HG03045 (cell line): ENCODE data around the gene RBBP4.

Experiments used
- ATAC-seq: cut with Tn5 transposase; IDR thresholded peaks from one replicate; pipeline ENCODE4 v1.9.1; 2021; ENCODE audit warnings: mild to moderate bottlenecking, moderate library complexity; ENCODE audit not compliant: unreplicated experiment

The RBBP4 gene

DNA sequence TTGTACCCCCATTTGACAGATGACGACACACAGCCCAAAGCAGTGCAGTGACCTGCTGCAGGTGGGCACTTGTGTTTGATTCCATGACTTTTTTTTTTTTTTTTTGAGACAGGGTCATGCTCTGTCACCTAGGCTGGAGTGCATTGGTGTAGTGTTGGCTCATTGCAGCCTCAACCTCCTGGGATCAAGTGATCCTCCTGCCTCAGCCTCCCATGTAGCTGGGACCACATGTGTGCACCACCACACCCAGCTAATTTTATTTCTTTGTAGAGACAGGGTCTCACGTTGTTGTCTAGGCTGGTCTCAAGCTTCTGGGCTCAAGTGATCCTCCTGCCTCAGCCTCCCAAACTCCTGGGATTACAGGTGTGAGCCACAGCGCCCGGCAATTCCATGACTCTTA, 66.5 kb downstream of the RBBP4 start:
- no peak for ATAC-seq

DNA sequence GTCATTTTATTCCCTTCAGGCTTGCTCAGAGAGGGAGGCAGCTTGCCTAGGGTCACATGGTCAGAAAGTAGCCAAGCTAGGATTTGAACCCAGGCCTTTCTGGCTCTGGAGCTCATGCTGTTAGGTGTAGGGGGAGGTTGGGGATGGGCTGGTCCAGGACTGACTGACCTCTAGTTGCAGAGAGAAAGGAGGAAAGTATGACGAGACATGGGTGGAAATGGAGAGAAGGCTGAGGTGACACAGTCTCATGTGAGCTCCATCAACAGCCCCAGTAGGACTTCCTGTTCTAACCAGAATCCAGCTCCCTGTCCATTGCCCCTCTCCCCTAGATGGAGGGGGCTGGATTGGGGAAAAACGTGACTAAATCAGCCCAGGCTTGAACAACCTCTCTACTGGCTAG, 67.0 kb downstream of the RBBP4 start:
- no peak for ATAC-seq

DNA sequence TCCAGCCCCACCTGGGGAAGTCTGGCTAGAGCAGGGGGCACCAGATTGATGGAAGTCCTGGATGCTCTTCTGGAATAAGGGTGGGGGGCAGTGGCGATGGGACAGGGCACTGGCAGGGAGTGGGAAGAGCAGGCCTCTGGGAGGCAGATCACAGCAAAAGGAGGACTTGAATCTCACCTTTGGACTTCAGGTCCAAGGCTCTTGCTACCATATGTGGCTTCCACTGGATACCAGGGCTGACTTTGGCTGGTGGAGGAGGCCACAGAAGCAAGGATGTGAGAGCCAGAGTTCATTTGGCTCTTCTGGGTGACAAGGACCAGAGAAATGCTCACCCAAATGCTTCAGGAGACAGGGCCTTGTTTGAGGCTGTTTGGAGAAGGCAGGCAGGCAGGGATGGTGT, 67.5 kb downstream of the RBBP4 start:
- no peak for ATAC-seq

DNA sequence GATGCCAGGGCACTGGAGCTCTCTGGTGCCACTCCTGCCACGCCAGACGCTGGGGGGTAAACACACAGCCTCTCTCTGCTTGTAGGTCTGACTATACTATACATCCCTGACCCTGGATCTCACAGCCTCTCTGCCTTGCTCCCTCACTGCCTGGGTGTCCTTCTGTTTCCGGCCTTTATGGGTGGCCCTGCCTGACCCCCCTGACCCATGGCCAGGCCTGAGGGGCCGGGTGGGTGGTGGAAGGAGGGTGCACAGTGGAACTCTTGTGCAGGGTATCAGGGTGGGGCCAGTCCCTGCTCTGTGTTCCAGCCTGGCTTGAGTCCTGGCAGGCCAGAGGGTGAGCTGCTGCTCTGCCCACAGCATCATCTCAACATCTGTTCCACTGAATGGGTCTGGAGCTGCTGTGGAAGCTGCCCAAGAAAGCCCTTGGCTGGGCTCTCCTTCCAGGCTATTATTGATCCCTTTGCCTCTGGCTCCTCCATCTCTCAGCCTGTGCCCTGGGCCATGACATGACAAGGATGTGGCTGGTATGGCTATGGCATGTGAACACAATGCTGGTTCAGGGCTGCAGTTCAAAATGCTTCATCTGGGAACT, 68.8 kb downstream of the RBBP4 start:
- no peak for ATAC-seq

DNA sequence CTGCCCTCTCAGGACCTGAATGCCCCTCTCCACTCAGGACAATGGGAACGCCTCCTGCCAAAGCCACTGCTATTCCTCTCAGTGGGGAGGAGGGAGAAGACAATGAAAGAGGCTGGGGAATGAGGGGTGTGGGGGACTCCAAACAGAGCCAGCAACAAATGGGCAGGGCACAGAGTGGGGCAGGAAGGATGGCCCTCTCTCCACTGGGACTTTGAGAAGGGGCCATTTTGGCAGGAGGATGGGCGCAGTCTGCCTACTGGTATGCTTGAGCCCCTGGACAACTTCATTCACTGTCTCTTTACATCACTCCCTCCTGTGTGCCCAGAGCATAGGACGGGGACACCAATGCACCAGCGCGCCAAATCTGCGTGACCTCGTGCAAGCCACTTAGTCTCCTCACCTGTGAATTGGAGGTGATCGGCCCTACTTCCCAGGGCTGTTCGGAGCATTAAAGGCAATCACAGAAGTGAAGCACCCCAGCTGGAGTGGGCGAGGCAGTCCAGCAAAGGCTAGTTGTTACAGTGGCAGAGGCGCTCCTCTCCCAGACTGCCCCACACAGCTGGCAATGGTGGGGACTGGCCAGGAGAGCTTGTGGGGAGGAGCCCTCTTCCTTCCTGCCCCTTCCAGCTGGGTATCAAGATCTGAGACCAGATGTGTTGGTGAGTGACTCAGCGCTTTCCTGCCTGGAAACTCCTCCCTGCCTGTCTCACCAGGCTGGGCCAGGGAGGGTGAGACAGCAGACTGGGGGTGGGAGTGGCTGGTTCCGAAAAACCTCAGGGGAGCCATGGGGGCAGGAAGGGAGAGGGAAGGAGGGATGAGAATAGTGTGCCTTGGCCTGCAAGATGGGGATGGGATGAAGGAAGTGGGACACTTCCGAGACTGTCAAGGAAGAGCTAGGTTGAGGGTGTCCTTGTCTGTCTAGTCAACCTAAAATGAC, 73.9 kb downstream of the RBBP4 start:
- ATAC-seq: no peak

DNA sequence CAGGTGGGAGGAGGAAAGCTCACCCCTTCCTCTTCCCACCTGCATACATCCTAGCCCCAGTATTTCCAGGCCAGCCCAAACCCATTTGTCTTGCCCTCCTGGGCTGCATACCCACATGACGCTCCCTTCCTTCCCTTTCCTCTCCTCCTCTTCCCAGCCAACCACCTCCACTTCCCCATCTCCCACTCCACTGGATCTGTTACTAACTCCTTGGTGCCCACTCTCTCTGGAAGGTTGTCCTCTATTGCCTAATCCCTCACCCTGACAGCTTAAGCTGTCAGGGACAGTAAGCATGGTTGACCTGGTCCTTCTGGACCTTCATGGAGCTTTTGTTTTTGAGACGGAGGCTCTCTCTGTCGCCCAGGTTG, 74.6 kb downstream of the RBBP4 start:
- ATAC-seq: no peak

DNA sequence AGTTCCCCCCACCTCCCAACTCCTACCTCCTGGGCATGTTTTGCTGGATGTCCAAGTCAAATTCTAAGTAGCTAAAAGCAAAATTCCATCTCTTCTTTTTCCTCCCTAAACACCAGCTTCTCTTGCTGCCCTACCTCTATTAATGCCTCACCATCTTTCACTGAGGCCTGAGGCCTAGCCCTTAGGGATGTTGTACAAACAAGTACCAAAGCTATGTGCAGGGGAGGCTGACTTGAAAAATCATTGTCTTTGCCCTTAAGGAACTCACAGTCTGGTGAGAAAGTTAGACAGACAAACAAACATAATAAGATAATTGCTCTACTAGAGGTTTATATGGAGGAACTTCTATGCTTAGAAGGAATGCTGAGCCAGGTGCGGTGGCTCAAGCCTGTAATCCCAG, 76.9 kb downstream of the RBBP4 start:
- no peak for ATAC-seq

DNA sequence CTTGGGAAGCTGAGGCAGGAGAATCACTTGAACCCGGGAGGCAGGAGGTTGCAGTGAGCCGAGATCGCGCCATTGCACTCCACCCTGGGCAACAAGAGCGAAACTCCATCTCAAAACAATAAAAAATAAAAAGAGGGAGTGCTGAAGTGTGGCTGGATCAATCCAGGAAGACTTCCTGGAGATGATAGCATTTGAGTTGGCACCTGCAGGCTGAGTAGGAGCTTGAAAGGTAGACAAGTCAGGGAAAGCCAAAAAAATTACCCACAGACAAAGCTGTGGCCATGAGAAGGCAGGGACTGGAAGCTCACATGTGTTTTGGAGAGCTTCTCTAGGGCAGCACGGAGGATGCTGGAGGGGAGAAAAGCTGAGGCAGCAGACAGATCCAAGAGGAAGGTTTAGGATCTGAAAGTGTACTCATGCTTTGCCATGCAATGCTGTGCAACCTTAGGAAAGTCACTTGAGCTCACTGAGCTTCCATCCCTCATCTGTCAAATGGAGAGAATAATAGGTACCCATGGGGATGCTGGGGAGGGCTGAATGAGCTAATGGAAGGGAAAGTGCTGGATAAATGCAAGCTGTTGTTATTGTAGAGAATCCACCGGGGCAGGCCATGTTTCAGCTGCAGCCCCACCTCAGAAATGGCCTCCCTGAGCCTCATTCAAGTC, 77.5 kb downstream of the RBBP4 start:
- ATAC-seq: no peak

DNA sequence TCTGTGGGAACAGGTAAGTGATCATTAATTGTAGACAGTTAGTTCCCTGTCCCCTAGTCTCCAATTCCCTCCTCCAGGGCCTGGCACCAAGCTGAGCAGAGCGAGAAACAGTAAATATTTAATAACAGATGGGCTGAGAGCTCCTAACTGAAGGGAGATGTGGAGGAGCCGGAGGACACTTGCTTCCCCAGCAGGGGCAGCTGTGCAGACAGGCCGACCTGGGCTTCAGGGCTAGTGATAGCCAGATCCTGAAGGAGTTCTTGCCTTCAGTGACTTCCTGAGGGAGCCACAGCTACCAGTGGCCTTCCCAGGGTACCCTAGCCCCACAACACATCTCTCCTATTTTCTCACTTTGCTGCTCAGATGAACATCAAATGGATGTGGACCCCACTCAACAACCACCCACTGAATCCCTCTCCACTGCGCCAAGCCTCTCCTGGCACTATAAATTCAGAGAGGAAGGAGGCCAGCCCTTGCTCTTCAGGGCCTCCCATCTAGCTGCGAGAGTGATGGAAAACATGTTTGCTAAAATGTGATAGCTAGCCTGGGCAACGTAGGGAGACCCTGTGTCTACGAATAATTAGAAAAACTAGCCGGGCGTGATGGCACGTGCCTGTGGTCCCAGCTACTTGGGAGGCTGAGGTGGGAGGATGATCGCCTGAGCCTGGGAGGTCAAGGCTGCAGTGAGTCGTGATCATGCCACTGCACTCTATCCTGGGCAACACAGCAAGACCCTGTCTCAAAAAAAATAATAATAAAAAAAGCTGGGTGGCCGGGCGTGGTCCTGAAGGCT, 78.4 kb downstream of the RBBP4 start:
- ATAC-seq: no peak

DNA sequence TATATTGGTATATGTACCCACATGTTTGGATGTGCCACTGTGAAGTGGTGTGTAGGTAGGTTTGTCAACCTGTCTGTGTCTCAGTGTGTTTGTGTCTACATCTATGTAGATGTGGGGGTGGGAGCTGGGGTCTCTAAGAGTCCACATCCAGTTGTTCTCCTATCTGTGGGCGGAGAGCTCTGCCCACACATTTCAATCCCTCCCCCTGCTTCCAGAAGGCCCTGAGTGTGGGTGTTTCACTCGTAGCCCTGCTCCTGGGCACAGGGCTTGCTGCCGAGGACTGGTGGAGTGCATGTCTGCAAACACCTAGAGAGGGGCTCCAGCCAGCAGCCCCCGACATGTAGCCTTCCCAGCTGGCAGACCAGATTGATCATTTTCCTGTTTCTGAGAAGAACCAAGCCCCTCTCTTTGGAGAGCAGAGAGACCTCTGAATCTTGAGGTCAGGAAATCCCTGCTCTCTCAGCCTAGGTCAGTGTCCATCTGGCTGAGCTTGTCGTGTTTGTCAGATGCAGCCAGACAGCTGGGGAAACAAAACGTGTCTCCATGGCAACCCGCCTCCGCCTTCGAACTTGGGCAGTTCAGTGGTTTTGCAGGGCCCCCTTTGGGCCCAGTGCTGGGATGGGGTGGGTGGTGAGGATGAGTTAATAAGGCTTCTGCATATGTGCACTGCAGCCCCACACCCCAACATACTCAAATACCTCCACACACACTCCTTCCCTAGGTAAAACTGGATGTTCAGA, 82.7 kb downstream of the RBBP4 start:
- ATAC-seq: no peak
